ENCODE measurements around the gene TMEM217.

The TMEM217 gene

GRCh38 chr6:37170273-37171200 lies 87.4 kb downstream of the TMEM217 start:
- Mint-ChIP-seq H3K4me1 (ENCODE audit: low read depth) (peaks cover 40% of the 10 kb centered on the region), H3K36me3 (ENCODE audit: low read depth) (peaks cover 47% of the 10 kb centered on the region), H3K9me3 (no peaks in the 10 kb centered on the region), H3K27me3 (ENCODE audit: low read depth) (no peaks in the 10 kb centered on the region), H3K27ac (peak overlapping the region; percentile 94), H3K4me3 (peak overlapping the region; percentile 94)

GRCh38 chr6:37169496-37170272 lies 88.3 kb downstream of the TMEM217 start, which contains the start of gene PIM1:
TSS of gene PIM1 (plus strand) at chr6:37170152. CDS start at chr6:37170576, 424 bp downstream.
- Mint-ChIP-seq H3K27ac (peak within 1 kb of the TSS; percentile 94), H3K4me3 (peak within 1 kb of the TSS; percentile 94), H3K27me3 (ENCODE audit: low read depth) (no peaks in the 10 kb centered on the region), H3K4me1 (ENCODE audit: low read depth) (peaks cover 31% of the 10 kb centered on the region), H3K9me3 (no peaks in the 10 kb centered on the region), H3K36me3 (ENCODE audit: low read depth) (peaks cover 39% of the 10 kb centered on the region)

- Mint-ChIP-seq H3K4me3 (peak overlapping the region; percentile 89), H3K27ac (peak overlapping the region; percentile 91), H3K27me3 (ENCODE audit: low read depth) (no peaks in the 10 kb centered on the region), H3K9me3 (no peaks in the 10 kb centered on the region), H3K4me1 (ENCODE audit: low read depth) (peaks cover 25% of the 10 kb centered on the region), H3K36me3 (ENCODE audit: low read depth) (peaks cover 32% of the 10 kb centered on the region)
These were observed 89.0 kb downstream of the TMEM217 start for GRCh38 chr6:37168811-37169495.

- peaks cover 25% of the 10 kb centered on the region for H3K36me3 Mint-ChIP-seq (ENCODE audit: low read depth)
- H3K4me3 Mint-ChIP-seq: peak overlapping the region; percentile 89
- H3K27me3 Mint-ChIP-seq (ENCODE audit: low read depth): no peaks in the 10 kb centered on the region
These were observed 89.7 kb downstream of the TMEM217 start for GRCh38 chr6:37168163-37168758.

GRCh38 chr6:37162740-37163139 lies 95.2 kb downstream of the TMEM217 start:
- Mint-ChIP-seq H3K27ac (no peak overlapping the region), H3K9me3 (peaks cover 3% of the 10 kb centered on the region), H3K4me3 (no peak overlapping the region), H3K27me3 (ENCODE audit: low read depth) (no peaks in the 10 kb centered on the region), H3K4me1 (ENCODE audit: low read depth) (peaks cover 12% of the 10 kb centered on the region), H3K36me3 (ENCODE audit: low read depth) (peaks cover 3% of the 10 kb centered on the region)

More at GRCh38 chr6:37168163-37168758, 89.7 kb downstream of the TMEM217 start:
- H3K27ac Mint-ChIP-seq: peak overlapping the region; percentile 91
- no peaks in the 10 kb centered on the region for H3K9me3 Mint-ChIP-seq
- H3K4me1 Mint-ChIP-seq (ENCODE audit: low read depth): peaks cover 19% of the 10 kb centered on the region
